GM18526 (cell line): ENCODE measurements around the gene CLDN12.

Experiments used
- POLR2A ChIP-seq: IDR thresholded peaks from 3 replicates; pipeline ENCODE4 v1.6.1; 2011; ENCODE audit not compliant: insufficient read length; ENCODE audit errors: extremely low read depth

The CLDN12 gene

GRCh38 chr7:90413185-90413528, 9.9 kb downstream of the CLDN12 start:
- TF ChIP-seq POLR2A = no peak

GRCh38 chr7:90421651-90422050, 18.4 kb downstream of the CLDN12 start:
- no peak for TF ChIP-seq POLR2A

- TF ChIP-seq POLR2A = no peak
These were observed 21.5 kb downstream of the CLDN12 start for GRCh38 chr7:90424720-90425119.

GRCh38 chr7:90425376-90425775, 22.1 kb downstream of the CLDN12 start:
- no peak for TF ChIP-seq POLR2A

- no peak for TF ChIP-seq POLR2A
These were observed 27.6 kb downstream of the CLDN12 start for GRCh38 chr7:90430614-90431460.

GRCh38 chr7:90432752-90433151, 29.5 kb downstream of the CLDN12 start:
- TF ChIP-seq POLR2A = no peak

- TF ChIP-seq POLR2A = no peak
These were observed 30.0 kb downstream of the CLDN12 start for GRCh38 chr7:90433221-90433620.

GRCh38 chr7:90445633-90446032, 42.4 kb downstream of the CLDN12 start:
- no peak for TF ChIP-seq POLR2A

GRCh38 chr7:90446137-90446899, 43.1 kb downstream of the CLDN12 start:
- TF ChIP-seq POLR2A = no peak

GRCh38 chr7:90453259-90453891, 50.1 kb downstream of the CLDN12 start:
- TF ChIP-seq POLR2A = no peak

- no peak for TF ChIP-seq POLR2A
These were observed 50.7 kb downstream of the CLDN12 start for GRCh38 chr7:90453931-90454330.

- no peak for TF ChIP-seq POLR2A
These were observed 52.1 kb downstream of the CLDN12 start for GRCh38 chr7:90455163-90456030.

GRCh38 chr7:90458104-90458503, 54.8 kb downstream of the CLDN12 start:
- no peak for TF ChIP-seq POLR2A

- no peak for TF ChIP-seq POLR2A
These were observed 56.6 kb downstream of the CLDN12 start for GRCh38 chr7:90459888-90460287.

GRCh38 chr7:90461219-90461618, 58.0 kb downstream of the CLDN12 start:
- no peak for TF ChIP-seq POLR2A
